Measurements from ENCODE around the gene HOXA5.
A peak's percentile ranks its signal among the peaks of the same experiment; 100 is the strongest.

The HOXA5 gene

DNA sequence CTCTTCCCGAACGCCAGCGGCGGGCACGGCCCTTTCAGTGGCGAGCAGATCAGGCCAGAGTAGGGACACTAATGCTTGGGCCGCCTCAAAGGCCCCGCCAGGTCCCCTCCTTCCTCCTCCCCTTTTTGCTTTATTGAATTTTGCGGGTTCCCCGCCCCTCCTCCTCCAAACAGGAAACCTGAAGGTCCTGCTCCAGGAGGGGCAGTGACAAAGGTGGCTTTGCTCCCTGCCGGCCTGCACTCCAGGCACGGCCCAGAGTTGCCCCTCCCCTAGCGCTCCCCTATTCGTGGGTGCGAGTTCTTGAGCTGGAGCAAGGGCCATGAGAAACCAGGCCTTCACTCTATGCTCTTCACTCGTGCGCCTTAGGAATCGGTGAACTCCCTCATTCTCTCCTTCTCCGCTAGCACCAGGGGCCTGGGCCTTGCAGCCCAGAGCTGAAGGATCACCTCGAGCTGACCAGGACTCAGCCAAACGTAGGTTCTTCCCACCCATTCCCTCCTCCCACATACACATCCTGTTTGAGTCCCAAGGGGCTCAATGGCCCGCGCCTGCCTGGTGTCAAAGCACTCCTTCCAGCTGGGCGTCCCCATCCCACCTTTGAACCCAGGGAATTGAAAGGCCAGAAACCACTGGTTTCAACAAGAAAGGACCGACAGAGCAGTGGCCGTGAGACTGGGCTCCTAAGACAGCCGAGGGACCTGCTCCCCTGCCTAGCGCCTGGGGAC, 4.7 kb upstream of the HOXA5 start:
- peaks cover 0 to 28% of the 10 kb centered on the region in 2 donors for H3K4me1 ChIP-seq (ENCODE audit: control insufficient read depth in 1 of 2, insufficient read depth in 2 of 2, low read length in 2 of 2)
- H3K27ac ChIP-seq (ENCODE audit: low read length) = no peak overlapping the region
- peaks cover 58% of the 10 kb centered on the region for H3K27me3 ChIP-seq (ENCODE audit: low read depth, low read length)
- no peaks in the 10 kb centered on the region for H3K36me3 ChIP-seq (ENCODE audit: control insufficient read depth in 1 of 2, insufficient read depth in 2 of 2, low read length in 2 of 2)
- H3K4me3 ChIP-seq (ENCODE audit: low read depth in 1 of 2, low read length in 2 of 2) = peak overlapping the region in 1 of 2 donors; percentile 16
- no peaks in the 10 kb centered on the region for H3K9me3 ChIP-seq (ENCODE audit: control insufficient read depth in 1 of 2, low read length in 2 of 2)

DNA sequence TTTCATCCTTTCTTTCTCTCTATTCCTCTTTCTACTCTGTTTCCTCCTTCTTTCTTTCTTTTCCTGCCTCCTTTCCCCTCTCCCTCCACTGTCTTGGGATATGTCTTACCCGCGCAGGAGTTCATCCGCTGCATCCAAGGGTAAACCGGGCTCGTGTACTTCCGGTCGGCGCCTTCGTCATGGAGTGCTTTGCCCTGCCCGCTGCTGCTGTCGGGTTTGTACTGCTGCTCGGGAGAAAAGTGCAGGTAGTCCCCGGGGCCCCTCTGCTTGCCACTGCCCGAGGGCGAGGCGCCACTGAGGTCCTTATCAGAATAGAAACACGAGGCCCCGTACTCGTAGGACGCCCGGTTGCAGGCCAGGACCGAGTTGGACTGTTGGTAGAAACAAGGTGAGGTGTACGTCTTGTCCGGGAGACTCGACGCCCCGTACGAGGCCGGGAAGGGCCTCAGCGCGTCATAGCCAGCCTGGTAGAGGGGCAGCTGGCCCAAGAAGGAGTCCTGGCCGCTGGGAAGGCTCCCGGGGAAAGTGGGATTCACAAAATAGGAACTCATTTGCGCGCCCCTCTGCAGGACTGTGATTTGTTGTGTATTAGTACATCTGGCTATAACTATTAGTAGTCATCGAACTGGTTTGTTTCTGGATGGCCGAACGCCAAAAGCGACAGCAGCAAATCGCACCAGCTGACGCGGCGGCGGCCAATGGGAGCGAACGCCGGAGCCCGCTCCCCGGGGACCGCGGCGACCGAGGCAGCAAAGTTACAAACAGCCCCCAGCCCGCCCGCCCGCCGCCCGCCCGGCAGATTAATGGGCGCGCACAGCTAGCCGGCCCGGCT, 3.9 kb upstream of the HOXA5 start, which contains the start of gene HOXA6:
Gene HOXA6 (minus strand): TSS at position 576 of the 832 bp plus-strand sequence. CDS start 25 bp downstream, at position 551.
- H3K27me3 ChIP-seq (ENCODE audit: low read depth, low read length) = peaks cover 51% of the 10 kb centered on the region

DNA sequence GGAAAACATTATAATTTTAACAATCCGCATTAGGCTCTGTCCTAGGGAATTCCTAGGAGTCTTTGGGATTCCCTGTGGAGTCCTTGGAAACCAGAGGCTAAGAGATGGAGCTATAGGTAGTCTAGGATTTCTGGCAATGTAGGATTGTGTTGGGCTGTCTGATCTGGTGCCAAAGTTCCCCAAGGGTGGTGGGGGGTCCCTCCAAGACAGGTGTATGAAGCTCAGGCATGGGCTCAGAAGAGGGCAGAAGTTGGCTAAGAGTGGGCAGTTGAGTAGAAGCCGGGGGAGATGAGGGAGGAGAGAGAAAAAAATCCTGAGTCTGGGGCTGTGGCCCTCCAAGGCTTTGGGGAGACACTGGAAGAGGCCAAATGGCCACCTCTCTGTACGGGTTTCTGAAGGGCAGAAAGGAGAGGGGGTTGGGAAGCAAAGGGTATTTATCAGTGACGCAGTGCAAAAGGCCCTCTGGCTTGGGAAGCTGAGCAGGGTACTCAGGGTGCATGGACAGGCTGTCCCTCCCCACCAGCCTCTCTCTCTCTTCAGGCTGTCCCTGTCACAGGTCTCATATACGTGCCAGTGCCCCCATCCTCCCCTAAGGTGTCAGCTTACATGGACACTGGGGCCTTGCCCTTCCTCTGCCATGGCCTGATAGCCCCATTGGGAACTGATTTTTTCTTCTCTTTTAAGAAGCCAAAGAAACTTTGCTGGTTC, 3.2 kb upstream of the HOXA5 start:
- Histone ChIP-seq H3K36me3 (ENCODE audit: control insufficient read depth in 1 of 2, insufficient read depth in 2 of 2, low read length in 2 of 2) (no peaks in the 10 kb centered on the region), H3K27ac (ENCODE audit: low read length) (no peak overlapping the region), H3K9me3 (ENCODE audit: control insufficient read depth in 1 of 2, low read length in 2 of 2) (no peaks in the 10 kb centered on the region), H3K4me3 (ENCODE audit: low read depth in 1 of 2, low read length in 2 of 2) (no peak overlapping the region), H3K4me1 (ENCODE audit: control insufficient read depth in 1 of 2, insufficient read depth in 2 of 2, low read length in 2 of 2) (peaks cover 0 to 15% of the 10 kb centered on the region in 2 donors), H3K27me3 (ENCODE audit: low read depth, low read length) (peaks cover 43% of the 10 kb centered on the region)

More for the DNA sequence above, 3.9 kb upstream of the HOXA5 start, which contains the start of gene HOXA6:
- Histone ChIP-seq H3K36me3 (ENCODE audit: control insufficient read depth in 1 of 2, insufficient read depth in 2 of 2, low read length in 2 of 2) (no peaks in the 10 kb centered on the region), H3K9me3 (ENCODE audit: control insufficient read depth in 1 of 2, low read length in 2 of 2) (no peaks in the 10 kb centered on the region), H3K4me3 (ENCODE audit: low read depth in 1 of 2, low read length in 2 of 2) (peak within 1 kb of the TSS in 1 of 2 donors; percentile 16), H3K4me1 (ENCODE audit: control insufficient read depth in 1 of 2, insufficient read depth in 2 of 2, low read length in 2 of 2) (peaks cover 0 to 22% of the 10 kb centered on the region in 2 donors), H3K27ac (ENCODE audit: low read length) (no peak within 1 kb of the TSS)

DNA sequence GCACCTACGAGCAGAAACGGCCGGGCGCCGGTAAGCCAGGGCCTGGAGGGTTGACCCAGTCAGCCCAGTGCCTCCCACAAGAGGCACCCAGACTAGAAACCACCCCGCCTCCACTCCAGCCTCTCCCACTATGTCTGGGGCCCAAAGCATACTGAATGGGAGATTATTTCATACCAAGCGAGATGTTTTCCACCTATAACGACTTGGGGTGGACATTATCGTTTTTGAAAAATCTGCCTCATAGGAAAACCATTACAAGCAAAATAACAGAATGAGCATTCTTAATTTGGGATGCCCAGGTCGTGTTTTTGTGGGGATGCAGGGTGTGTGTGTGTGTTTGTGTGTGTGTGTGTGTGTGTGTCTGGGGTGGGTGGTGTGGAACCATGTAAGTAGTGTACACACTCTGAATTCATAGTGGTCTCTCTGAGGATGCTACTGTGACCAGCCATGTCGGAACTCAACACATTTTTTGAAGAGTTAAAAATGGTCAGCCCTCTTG, 2.5 kb upstream of the HOXA5 start:
- Histone ChIP-seq H3K27ac (ENCODE audit: low read length) (no peak overlapping the region), H3K4me1 (ENCODE audit: control insufficient read depth in 1 of 2, insufficient read depth in 2 of 2, low read length in 2 of 2) (peaks cover 0 to 8% of the 10 kb centered on the region in 2 donors), H3K9me3 (ENCODE audit: control insufficient read depth in 1 of 2, low read length in 2 of 2) (no peaks in the 10 kb centered on the region), H3K27me3 (ENCODE audit: low read depth, low read length) (peaks cover 36% of the 10 kb centered on the region), H3K36me3 (ENCODE audit: control insufficient read depth in 1 of 2, insufficient read depth in 2 of 2, low read length in 2 of 2) (no peaks in the 10 kb centered on the region), H3K4me3 (ENCODE audit: low read depth in 1 of 2, low read length in 2 of 2) (no peak overlapping the region)

DNA sequence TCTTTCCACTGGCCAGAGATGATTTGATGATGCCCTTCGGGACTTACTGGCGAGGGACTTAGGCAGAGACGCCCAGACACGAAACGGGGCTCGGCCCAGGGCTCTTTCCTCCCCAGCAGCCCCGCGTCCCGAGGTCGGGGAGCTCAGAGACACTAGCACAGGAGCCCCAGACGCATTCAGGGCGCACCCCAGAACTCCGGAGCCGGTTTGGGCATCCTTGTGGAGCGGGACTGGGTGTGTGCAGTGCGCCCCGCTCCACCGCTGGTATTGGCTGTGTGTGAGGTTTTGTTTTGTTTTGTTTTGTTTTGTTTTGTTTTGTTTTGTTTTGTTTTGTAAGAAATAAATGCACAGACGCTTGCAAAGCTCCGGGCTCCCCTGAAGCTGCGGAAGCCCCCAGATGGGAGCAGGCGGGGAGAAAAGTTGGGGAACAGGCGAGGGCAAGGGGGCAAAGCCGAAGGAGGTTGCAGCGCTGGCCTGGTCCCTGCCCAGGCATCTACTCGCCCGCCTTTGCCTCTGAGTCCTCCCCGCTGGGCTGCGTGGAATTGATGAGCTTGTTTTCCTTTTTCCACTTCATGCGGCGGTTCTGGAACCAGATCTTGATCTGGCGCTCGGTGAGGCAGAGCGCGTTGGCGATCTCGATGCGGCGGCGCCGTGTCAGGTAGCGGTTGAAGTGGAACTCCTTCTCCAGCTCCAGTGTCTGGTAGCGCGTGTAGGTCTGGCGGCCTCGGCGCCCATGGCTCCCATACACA, 1.9 kb upstream of the HOXA5 start:
- Histone ChIP-seq H3K27me3 (ENCODE audit: low read depth, low read length) (peaks cover 32% of the 10 kb centered on the region), H3K9me3 (ENCODE audit: control insufficient read depth in 1 of 2, low read length in 2 of 2) (no peaks in the 10 kb centered on the region), H3K36me3 (ENCODE audit: control insufficient read depth in 1 of 2, insufficient read depth in 2 of 2, low read length in 2 of 2) (no peaks in the 10 kb centered on the region), H3K4me3 (ENCODE audit: low read depth in 1 of 2, low read length in 2 of 2) (no peak overlapping the region), H3K27ac (ENCODE audit: low read length) (no peak overlapping the region), H3K4me1 (ENCODE audit: control insufficient read depth in 1 of 2, insufficient read depth in 2 of 2, low read length in 2 of 2) (peaks cover 2 to 6% of the 10 kb centered on the region in 2 donors)

DNA sequence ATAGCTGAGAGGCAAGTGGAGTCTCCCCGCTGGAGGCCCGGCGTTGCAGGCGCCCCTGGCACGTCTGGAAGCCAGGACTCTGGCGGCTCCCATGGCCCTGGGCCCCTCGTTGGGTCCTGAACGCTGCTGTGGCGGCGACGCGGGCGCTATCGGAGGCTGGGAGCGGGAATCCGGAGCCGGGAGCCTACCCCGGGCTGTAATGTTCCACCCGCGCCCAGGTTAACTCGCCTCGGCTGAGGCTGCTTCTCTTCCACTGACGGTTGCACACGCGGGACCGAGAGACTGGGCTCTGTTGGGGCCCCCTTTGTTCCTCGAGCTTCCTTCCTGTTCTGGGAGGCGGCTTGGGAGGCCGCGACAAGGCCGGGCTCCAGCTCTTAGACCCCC, 1.3 kb upstream of the HOXA5 start:
- Histone ChIP-seq H3K4me1 (ENCODE audit: control insufficient read depth in 1 of 2, insufficient read depth in 2 of 2, low read length in 2 of 2) (peaks cover 0 to 7% of the 10 kb centered on the region in 2 donors), H3K27me3 (ENCODE audit: low read depth, low read length) (peaks cover 28% of the 10 kb centered on the region), H3K4me3 (ENCODE audit: low read depth in 1 of 2, low read length in 2 of 2) (no peak overlapping the region), H3K36me3 (ENCODE audit: control insufficient read depth in 1 of 2, insufficient read depth in 2 of 2, low read length in 2 of 2) (no peaks in the 10 kb centered on the region), H3K27ac (ENCODE audit: low read length) (no peak overlapping the region), H3K9me3 (ENCODE audit: control insufficient read depth in 1 of 2, low read length in 2 of 2) (no peaks in the 10 kb centered on the region)

DNA sequence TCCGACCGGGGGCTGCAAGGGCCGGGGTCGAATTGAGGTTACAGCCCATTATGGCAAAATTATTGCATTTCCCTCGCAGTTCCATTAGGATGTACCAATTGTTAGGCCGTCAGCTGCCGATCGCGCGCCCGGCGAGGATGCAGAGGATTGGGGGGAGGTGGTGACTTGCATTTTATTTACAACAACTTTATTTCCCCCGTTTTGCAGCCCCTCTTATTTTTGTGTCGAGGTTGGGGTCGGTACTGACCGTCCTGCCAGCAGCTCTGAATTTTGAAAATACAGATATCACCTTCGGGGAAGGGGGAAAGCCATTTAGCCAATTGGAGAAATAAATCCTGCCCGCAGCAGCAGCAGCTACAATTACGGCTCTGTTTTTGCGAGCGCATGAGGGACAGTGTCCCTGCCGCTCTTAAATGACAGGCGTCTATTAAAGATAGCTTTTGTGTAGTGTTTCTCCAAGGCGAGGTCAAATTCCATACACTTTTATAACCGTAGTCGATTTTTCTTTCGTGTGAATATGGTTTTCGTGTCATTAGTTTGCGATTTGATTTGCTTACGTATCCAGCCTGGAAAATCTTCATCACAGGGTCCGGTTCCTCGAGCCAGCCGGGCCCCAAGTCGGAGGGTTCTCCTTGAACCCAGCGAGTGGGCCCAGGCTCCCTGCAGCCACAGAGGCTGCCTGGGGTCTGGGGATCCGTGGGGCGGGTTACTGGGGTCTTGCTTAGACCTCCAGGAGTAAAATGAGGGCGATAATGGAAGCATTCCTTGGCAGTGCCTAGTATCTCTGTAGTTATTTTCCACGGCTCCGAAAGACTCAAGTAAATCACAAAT, 684 bp upstream of the HOXA5 start:
- Histone ChIP-seq H3K27me3 (ENCODE audit: low read depth, low read length) (peaks cover 24% of the 10 kb centered on the region), H3K4me1 (ENCODE audit: control insufficient read depth in 1 of 2, insufficient read depth in 2 of 2, low read length in 2 of 2) (peaks cover 0 to 7% of the 10 kb centered on the region in 2 donors), H3K27ac (ENCODE audit: low read length) (no peak overlapping the region), H3K9me3 (ENCODE audit: control insufficient read depth in 1 of 2, low read length in 2 of 2) (no peaks in the 10 kb centered on the region), H3K4me3 (ENCODE audit: low read depth in 1 of 2, low read length in 2 of 2) (peak overlapping the region; percentile 83 to 91), H3K36me3 (ENCODE audit: control insufficient read depth in 1 of 2, insufficient read depth in 2 of 2, low read length in 2 of 2) (no peaks in the 10 kb centered on the region)

DNA sequence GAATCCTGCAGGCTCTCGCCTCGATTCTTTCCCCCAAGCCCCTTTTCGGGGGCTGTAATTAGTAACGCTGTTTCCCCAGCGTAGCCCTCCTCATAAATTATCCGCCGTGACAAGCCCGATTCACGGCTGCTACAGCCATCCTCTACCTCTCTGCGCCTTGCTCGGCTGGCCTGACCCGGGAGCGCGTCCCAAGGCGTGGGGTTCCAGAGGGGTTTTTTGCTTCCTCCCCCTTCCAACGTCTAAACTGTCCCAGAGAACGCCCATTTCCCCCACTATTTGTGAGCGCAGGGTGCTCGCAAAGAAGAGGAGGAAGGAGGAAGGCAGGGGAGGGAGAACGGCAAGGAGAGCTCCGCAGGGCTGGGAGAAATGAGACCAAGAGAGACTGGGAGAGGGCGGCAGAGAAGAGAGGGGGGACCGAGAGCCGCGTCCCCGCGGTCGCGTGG, 880 bp downstream of the HOXA5 start:
- Histone ChIP-seq H3K4me1 (ENCODE audit: control insufficient read depth in 1 of 2, insufficient read depth in 2 of 2, low read length in 2 of 2) (peaks cover 4 to 7% of the 10 kb centered on the region in 2 donors), H3K9me3 (ENCODE audit: control insufficient read depth in 1 of 2, low read length in 2 of 2) (no peaks in the 10 kb centered on the region), H3K36me3 (ENCODE audit: control insufficient read depth in 1 of 2, insufficient read depth in 2 of 2, low read length in 2 of 2) (no peaks in the 10 kb centered on the region), H3K27ac (ENCODE audit: low read length) (peak overlapping the region; percentile 97), H3K4me3 (ENCODE audit: low read depth in 1 of 2, low read length in 2 of 2) (peak overlapping the region; percentile 83 to 91), H3K27me3 (ENCODE audit: low read depth, low read length) (peaks cover 12% of the 10 kb centered on the region)

DNA sequence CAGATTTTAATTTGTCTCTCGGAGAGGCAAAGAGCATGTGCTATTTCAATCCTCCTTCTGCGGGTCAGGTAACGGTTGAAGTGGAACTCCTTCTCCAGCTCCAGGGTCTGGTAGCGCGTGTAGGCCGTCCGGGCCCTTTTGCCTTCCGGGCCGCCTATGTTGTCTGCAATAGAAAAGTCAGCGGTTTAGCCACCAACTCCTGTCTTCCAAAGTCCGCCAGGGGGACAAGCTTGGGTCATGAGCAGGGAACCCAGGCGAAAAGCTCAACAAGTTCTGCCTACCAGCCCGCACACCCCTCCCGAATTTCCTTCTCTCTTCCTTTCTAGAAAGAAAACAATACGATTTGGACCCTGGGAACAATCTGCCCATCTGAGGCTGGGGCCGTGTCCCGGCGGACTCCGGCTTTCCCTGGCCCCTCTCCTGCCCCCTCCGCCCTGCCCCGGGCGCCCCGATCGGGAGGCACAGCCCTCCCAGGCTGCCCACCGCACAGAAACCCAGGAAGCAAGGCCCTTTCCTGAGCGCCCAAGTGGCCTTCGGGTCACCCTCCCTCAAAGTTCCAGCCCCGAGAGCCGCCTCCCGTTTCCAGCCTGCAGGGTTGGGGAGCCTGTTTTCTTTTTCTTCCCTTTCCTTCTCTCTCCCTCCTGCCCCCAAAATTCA, 1.4 kb downstream of the HOXA5 start:
- H3K27ac ChIP-seq (ENCODE audit: low read length) = peak overlapping the region; percentile 97
- H3K4me3 ChIP-seq (ENCODE audit: low read depth in 1 of 2, low read length in 2 of 2) = peak overlapping the region; percentile 83 to 91
- peaks cover 4 to 7% of the 10 kb centered on the region in 2 donors for H3K4me1 ChIP-seq (ENCODE audit: control insufficient read depth in 1 of 2, insufficient read depth in 2 of 2, low read length in 2 of 2)
- peaks cover 7% of the 10 kb centered on the region for H3K27me3 ChIP-seq (ENCODE audit: low read depth, low read length)
- H3K36me3 ChIP-seq (ENCODE audit: control insufficient read depth in 1 of 2, insufficient read depth in 2 of 2, low read length in 2 of 2) = no peaks in the 10 kb centered on the region
- H3K9me3 ChIP-seq (ENCODE audit: control insufficient read depth in 1 of 2, low read length in 2 of 2) = no peaks in the 10 kb centered on the region
